ENCODE data around the gene UFL1.

UFL1 gene

DNA sequence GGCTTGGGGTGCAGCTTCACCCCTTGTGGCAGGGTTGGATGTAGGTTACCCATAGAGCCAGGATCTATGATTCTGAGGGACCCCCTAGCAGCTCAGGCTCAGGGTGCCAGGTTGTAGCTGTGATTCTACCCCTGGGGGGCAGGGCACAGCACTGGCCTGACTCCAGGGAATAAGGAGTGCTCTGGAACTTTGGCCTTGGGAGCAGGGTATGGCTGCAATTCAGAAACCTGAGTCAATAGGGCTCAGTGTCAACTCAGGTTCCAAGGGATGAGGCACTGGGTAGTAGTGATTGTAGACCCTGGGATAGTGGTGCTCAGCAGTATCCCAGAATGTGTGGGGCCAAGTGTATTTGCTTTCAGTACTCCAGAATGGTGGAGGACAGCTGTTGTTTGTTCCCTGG, 49.9 kb downstream of the UFL1 start:
- FAIRE-seq: no peak
- DNase-seq (ENCODE audit: low spot score): no peak

DNA sequence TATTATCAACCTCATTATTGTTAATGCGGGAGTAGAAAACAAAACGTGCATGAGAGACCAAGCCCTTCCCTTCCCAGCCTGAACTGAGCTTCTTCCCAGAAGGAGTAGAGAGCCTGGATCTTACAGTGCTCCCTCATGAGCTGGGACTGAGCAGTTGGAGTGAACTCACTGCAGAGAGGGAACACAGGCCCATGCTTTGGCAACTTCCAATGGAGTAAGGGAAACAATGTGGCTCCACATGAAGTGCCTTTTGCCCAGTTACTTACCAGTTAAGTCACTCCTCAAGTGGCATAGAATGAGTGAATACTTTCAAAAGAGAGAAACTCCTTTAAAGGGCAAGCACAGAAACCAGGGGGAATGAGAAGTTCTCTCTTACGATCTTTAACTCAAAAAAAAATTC, 53.8 kb downstream of the UFL1 start:
- FAIRE-seq (no peak), DNase-seq (ENCODE audit: low spot score) (no peak)

- no peak for FAIRE-seq
- DNase-seq (ENCODE audit: low spot score): no peak
Observed at GRCh38 chr6:96576221-96576620, 54.6 kb downstream of the UFL1 start.

DNA sequence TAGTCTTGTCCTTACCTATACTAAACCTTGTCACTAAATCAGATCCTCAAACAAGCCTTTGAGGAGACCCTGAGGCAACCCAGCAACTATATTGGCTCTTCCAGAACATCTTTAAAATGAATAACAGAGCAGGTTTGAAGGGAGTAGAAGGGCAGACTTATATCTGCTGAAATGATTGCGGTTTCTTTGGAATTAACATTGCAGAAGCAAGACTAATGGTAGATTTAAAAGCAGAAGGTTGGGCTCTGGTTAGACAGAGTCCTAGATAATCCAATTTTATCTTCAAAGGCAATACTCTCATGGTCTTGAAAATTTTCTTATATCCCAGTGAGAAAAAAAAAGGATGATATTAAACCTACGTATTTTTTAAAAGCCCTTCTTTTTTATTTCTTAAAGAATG, 60.4 kb downstream of the UFL1 start:
- DNase-seq (ENCODE audit: low spot score) (no peak), FAIRE-seq (no peak)

DNA sequence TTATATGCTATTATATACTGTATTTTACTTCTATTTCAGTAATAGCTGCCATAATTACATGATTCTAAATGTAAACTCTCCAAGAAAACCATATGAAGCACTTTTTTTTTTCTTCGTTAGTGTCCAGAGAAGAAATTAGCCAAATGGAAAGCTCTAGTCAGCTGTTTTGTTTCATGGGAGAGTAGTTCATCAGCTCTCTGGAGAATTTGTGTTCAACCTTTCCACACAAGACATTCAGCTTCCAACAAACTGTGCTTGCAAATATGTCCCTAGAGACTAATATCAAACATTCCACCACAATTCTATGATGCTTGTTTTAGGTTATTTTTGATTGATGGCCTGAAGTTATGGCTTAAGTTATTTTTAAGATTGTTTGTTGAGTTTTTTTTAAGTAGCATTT, 60.8 kb downstream of the UFL1 start:
- DNase-seq (ENCODE audit: low spot score): no peak
- FAIRE-seq: no peak

DNA sequence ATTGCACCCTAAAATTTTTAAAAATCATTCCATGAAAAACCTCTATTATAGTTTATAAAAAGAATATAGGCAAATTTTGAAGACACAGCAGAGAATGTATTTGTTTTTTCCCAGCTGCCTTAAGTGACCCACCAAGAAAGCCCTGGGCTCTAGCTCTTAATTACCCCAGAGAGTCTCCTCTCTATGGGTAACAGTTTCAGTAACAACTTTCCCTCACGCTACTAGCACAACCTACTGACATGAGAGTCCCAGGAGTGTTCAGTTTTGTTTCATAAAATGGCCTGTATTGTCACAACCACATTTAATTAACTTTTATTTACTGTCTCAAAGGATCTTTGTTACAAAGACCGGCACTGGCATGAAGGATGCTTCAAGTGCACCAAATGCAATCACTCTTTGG, 82.8 kb downstream of the UFL1 start:
- DNase-seq (ENCODE audit: low spot score): no peak
- no peak for FAIRE-seq
